AG08396 (cell line): ENCODE results near the gene LZTS3.
"Not testable (repeated sequence)": the region's sequence is repeated elsewhere in the genome, so short reads cannot be mapped to it uniquely, and the experiment has no call there.

ENCODE experiments used
- DNase-seq: peaks from one replicate; pipeline ENCODE4 v3.0.0; 2012; ENCODE audit warnings: low spot score, mixed read lengths

LZTS3 gene

DNA sequence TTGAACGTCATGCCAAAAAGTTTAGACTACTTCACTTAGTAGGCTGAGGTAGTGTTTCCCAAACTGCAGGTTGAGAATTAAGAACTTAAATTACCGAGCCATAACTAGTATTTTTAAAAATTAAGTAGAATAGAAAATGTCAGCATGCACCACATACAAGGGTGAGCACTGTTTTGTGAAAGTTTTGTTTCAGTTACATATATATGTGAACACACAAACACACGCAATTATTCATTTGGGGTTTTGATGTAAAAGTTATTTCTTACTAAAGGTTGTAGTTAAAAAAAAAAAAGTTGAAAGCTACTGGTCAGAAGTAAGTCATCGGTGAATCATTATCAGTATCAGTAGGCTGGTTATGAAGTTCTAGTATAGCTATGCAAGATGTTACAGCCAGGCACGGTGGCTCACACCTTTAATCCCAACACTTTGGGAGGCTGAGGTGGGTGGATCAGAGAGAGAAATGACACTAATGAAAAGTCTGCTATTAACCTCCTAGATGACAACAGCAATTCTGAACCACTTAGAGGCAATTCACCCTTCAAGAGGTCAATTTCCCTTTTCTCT lies 37.8 kb downstream of the LZTS3 start:
- DNase-seq: no peak

DNA sequence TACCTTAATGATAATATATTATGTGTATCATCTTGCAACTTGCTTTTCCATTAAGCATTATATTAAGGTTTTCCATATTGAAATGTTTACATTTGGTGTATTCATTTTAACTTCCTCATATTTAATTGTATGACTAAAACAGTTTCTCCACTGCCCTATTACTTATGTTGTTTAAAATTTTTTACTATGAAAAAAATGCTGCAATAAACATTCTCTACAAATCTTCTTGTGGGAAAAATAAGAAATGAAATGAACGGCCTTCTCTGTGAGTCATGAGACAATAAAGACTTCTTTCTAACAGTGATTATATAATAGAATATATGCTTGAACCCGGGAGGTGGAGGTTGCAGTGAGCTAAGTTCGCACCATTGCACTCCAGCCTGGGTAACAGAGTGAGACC lies 39.2 kb downstream of the LZTS3 start:
- DNase-seq: no peak

DNA sequence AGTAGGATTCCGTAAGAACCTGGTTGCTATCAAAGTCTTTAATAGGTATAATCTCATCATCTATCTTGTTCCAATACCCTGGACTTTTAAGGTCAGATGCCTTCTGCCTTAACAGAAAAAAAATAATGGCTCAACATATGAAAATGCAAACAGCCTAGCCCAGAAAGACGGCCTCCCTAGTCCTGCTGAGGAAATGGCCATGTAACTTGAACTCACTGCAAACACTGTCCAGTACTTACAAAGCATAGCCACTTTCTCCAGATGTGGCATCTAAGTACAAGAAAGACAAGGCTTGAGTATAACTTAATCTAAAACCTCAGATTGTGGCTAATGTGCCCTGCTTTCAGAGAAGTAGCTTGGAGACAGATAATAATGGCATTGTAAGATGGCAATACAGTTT lies 40.2 kb downstream of the LZTS3 start:
- no peak for DNase-seq

DNA sequence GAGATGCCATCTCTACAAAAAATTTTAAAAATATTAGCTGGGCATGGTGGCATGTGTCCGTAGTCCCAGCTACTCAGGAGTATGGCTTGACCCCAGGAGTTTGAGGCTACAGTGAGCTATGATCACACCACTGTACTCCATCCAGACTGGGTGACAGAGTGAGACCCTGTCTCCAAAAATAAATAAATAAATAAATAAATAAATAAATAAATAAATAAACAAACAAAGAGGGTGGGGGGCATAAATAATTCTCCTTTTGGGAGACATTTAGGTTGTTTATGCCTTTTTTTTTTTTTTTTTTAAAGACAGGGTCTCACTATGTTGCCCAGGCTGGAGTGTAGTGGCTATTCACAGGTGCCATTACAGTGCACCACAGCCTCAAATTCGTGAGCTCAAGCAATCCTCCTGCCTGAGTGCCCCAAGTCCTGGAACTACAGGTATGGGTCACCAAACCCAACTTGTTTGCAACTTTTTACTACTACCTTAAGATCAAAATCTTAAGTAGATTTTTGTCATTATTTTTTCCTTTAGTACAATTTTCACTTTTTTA lies 43.2 kb downstream of the LZTS3 start:
- no peak for DNase-seq

DNA sequence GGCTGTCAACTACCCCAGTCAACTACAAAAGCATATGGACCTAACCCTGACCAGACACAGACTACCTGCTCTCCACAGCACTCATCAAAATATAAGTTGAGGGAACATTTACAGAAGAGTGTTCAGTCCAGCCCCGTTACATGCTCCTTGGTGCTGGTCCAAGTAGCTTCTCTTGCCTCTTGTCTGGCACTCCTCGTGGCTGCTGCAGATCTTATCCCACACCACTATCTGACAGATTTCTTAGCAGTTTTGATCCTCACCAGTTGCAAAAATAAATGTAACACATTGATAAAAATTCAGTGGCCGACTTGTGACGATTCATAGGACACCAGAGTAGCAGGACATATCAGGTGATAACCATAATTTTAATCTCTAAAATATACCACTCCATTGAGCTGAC lies 44.3 kb downstream of the LZTS3 start:
- DNase-seq: no peak

DNA sequence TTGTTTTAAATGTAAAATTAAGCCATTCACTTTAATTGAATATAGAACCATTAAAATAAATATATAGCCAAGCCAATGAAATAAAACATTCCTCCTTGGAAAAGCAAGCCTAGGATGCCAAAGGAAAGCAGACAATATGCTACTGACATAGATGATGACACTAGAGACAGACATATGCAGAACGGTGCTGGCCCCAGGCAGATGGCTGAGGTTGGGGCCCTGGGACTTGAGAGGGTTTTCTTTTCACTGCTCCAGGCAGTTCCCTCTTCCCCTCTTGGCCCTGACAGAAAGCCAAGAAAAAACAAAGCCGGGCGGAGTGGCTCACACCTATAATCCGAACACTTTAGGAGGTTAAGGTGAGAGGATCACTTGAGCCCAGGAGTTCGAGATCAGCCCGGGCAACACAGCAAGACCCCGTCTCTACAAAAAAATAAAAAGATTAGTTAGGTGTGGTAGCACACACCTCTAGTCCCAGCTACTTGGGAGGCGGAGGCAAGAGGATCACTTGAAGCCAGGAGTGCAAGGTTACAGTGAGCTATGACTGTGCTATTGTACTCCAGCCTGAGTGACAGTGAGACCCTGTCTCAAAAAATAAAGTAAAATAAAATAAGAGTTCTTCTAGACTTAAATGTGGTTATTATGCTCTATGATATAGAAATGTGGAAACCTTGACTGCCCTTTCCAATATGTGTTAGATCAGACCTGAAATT lies 44.9 kb downstream of the LZTS3 start:
- DNase-seq: no peak

DNA sequence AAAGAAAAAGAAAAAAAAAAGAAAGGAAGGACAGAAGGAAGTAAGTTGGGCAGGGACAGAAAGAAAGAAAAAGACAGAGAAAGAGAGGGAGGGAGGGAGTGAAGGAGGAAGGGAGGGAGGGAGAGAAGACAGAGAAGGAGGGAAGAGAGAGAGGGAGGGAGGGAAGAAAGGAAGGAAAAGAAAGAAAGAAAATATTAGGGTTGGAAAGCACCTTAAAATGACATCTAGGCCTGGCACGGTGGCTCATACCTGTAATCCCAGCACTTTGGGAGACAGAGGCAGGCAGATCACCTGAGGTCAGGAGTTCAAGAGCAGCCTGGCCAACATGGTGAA lies 46.9 kb downstream of the LZTS3 start:
- DNase-seq: no peak

DNA sequence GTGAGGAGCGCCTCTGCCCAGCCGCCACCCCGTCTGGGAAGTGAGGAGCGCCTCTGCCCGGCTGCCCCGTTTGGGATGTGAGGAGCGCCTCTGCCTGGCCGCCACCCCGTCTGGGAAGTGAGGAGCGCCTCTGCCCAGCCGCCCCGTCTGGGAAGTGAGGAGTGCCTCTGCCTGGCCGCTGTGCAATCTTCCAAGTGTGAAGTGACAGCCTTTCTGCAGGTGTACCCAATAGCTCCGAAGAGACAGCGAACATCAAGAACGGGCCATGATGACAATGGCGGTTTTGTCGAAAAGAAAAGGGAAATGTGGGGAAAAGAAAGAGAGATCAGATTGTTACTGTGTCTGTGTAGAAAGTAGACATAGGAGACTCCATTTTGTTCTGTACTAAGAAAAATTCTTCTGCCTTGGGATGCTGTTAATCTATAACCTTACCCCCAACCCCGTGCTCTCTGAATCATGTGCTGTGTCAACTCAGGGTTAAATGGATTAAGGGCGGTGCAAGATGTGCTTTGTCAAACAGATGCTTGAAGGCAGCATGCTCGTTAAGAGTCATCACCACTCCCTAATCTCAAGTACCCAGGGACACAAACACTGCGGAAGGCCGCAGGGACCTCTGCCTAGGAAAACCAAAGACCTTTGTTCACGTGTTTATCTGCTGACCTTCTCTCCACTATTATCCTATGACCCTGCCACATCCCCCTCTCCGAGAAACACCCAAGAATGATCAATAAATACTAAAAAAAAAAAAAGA lies 47.4 kb downstream of the LZTS3 start:
- not testable (repeated sequence) for DNase-seq

DNA sequence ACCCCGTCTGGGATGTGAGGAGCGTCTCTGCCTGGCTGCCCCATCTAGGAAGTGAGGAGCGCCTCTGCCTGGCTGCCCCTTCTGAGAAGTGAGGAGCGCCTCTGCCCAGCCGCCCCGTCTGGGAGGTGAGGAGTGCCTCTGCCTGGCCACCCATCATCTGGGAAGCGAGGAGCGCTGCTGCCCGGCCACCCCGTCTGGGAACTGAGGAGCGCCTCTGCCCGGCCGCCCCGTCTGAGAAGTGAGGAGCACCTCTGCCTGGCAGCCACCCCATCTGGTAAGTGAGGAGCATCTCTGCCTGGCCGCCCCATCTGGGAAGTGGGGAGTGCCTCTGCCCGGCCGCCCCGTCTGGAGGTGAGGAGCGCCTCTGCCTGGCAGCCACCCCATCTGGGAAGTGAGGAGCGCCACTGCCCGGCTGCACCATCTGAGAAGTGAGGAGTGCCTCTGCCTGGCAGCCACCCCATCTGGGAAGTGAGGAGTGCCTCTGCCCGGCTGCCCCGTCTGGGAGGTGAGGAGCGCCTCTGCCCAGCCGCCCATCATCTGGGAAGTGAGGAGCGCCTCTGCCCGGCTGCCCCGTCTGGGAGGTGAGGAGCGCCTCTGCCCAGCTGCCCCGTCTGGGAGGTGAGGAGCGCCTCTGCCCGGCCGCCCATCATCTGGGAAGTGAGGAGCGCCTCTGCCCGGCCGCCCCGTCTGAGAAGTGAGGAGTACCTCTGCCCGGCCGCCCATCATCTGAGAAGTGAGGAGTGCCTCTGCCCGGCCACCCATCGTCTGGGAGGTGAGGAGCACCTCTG lies 48.4 kb downstream of the LZTS3 start:
- not testable (repeated sequence) for DNase-seq

DNA sequence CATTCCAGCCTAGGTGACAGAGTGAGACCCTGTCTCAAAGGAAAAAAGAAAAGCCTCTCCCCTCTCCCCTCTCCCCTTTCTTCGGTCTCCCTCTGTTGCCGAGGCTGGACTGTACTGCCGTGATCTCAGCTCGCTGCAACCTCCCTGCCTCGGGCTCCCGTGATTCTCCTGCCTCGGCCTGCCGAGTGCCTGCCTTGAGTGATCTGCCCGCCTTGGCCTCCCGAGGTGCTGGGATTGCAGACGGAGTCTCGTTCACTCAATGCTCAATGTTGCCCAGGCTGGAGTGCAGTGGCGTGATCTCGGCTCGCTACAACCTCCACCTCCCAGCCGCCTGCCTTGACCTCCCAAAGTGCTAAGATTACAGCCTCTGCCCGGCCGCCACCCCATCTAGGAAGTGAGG lies 49.2 kb downstream of the LZTS3 start:
- DNase-seq: not testable (repeated sequence)

DNA sequence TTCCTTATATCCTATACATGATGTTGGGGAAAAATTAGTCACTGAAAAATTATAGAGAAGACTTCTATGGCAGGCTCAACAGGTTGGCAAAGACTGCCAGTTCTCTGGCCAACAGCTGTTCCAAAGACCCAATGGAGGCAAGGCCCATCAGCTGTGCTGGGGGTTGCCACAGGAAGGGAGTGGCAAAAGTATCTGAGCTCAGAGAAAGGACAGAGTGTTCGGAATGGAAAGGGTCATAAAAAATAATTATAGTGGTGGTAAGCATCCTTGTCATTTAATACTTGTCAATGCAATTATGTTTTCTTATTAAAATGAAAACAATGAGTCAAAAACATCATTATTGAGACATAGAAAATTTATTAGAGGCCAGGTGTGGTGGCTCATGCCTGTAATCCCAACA lies 49.8 kb downstream of the LZTS3 start:
- no peak for DNase-seq

DNA sequence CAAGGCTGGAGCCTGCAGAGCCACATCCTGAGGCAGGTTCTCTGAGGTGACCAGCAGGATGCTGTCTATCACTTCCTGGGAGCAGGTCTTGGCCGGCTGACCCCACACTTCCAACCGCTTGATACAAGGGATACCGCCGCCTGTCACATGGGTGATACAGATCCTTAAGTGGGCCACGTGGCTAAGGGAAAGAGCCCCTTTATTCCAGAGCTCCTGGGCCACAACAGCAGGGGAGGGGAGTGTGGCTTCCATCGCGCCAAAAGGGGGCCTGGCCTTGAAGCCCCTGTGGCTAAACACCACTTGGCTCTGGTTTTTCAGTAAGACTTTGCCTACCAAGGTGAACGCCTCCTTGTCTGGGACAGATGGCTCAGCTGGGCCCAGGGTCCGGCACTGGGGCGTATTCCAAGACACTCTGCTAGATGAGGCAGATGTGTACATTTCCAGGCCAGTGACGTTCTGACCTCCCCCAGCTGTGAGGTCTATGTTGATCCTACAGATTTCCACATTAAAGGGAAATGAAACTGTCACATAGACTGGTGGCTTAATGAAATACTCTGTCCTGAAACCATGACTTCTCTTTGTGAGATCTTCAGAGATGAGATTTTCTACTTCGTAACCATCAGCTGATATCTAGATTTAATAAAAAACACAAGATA lies 51.3 kb downstream of the LZTS3 start:
- no peak for DNase-seq

DNA sequence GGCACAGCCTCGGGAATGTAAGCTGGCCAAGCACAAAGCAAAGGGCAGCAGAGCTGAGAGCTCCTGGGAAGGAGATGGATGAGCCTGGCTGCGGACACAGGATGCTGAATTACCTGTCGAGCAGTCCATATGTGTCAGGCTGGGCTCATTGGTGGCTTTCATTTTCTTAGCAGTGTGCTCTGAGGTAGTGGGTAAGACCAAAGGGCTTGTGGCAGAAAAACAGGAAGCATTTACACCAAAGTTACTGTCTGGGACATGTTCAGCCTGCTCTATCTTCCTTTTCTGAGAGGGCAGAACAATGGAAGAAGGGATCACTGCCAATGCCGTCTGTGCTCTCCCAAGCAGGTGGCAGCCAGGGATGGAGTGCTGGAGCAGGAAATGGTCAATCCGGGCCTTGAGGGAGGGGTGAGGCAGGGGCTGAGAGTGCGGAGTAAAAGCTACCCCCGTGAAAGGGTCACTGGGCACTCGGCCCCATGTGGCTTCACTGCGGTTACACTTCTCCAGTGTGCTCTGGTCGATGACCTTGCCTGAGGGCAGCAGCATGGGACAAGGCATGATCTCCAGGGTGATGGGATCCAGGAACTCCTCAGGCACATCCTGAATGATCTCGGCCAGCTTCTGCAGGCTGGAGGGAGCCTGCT lies 52.0 kb downstream of the LZTS3 start:
- DNase-seq: no peak

DNA sequence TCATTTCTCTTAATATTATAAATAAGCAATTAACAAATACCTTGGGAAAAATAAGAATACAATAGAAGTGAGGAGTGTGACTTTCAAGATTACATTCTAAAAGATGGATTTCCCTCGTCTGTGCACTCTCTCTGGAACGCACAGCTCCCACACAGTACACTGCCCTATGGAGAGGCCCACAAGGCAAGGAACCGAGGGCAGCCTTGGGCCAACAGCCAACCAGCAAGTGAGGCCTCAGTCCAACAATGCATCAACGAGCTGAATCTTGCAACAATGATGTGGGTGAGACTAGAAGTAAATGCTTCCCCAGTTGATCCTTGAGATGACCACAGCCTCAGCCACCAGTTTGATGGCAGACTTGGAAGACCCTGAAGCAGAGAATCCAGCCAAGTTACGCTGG lies 54.3 kb downstream of the LZTS3 start:
- DNase-seq: no peak

DNA sequence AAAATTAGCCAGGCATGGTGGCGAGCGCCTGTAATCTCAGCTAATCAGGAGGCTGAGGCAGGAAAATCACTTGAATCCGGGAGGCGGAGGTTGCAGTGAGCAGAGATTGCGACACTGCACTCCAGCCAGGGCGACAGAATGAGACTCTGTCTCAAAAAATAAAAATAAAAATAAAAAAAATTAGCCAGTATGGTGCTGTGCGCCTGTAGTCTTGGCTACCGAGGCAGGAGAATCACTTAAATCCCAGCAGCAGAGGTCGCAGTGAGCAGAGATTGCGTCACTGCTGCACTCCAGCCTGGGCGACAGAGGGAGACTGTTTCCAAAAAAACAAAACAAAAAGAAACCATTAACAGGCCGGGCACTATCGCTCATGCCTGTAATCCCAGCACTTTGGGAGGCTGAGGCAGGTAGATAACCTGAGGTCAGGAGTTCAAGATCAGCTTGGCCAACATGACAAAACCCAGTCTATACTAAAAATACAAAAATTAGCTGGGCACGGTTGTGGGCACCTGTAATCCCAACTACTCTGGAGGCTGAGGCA lies 55.4 kb downstream of the LZTS3 start:
- DNase-seq: peak; percentile 65

DNA sequence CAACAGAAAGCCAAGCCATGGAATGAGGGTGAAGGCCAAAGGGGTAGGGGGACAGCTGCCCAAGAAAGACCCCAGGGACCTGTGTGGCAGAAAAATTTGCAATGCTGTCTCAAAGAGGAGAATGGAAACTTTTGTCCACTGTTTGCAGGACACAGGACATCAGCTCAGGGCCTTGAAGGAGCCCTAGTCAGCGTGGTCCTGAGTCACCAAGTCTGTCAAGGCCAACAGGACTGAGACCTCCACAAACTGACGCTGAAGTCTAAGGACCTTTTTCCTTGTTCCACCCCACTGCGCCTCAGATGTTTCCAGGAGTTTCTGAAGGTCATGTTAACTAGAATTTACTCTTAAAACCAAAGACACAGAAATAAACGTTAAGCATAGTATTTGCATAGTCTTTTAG lies 57.0 kb downstream of the LZTS3 start:
- DNase-seq: no peak

DNA sequence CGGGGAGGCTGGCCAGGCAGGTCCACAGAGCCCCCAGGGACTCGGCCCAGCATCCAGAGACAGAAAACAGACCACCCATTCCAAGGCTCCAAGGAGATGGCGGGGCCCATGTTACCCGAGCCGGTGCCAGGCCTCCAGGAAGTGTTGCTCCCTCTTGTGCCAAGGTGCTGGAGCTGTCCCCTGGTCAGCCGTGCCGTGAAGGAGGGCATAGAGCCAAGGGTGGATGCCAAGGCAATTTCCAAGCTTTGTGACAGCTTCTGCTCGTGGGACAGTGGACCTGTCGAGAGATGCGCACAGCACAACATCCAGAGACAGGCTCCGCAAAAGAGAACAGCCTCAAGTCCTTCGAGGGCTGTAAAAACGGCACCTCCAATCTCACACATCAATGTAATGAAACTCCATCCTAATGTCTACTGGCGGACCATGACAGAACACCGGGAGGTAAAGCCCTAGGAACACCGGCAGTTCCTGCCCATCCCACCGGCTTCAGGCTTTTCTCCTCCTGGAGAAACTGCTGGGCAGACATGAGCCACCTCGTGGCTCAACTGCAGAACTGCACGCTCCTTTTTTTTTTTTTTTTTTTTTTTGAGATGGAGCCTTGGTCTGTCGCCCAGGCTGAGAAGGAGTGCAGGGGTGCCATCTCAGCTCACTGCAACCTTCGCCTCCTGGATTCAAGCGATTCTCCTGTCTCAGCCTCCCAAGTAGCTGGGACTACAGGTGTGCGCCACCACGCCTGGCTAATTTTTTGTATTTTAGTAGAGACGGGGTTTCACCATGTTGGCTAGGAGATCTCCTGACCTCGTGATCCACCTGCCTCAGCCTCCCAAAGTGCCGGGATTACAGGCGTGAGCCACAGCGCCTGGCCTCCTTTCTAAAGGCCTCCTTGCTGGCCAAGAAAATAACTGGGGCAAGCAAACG lies 57.9 kb downstream of the LZTS3 start:
- DNase-seq: peak; percentile 91
